ENCODE data around the gene PMEPA1. TPM values are rescaled to one million over a fixed set of nuclear protein-coding genes. Genes with fewer than 3 reads are reported as not detected.

PMEPA1 gene
- total RNA-seq, 1 donor from 2014 or later = 26.9 TPM

DNA sequence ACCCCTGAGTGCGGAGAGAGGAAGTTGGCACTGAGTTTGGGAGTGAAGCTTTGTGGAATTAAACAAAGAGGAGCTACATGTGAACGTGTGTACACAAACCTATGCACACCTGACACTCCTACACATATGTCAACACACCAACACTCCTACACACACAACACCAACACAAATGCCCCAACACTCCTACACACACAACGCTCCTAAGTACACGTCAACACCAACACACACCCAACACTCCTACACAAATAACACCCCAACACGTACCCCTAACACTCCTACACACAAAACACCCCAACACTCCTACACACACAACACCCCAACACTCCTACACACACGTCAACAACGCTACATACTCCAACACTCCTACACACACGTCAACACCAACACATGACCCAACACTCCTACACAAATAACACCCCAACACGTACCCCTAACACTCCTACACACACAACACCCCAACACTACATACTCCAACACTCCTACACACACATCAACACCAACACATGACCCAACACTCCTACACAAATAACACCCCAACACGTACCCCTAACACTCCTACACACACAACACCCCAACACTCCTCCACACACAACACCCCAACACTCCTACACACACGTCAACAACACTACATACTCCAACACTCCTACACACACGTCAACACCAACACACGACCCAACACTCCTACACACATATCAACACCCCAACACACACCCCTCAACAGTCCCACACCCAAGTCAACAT, 49.5 kb downstream of the PMEPA1 start:
- Histone ChIP-seq H3K27ac (no peak overlapping the region), H3K36me3 (peaks cover 29% of the 10 kb centered on the region), H3K9me3 (no peaks in the 10 kb centered on the region), H3K27me3 (ENCODE audit: low read depth) (no peaks in the 10 kb centered on the region), H3K4me3 (no peak overlapping the region), H3K4me1 (peaks cover 4% of the 10 kb centered on the region)
- intact Hi-C loops (cut with DNase I) = no loop called here
- TF ChIP-seq, protein P1, sequence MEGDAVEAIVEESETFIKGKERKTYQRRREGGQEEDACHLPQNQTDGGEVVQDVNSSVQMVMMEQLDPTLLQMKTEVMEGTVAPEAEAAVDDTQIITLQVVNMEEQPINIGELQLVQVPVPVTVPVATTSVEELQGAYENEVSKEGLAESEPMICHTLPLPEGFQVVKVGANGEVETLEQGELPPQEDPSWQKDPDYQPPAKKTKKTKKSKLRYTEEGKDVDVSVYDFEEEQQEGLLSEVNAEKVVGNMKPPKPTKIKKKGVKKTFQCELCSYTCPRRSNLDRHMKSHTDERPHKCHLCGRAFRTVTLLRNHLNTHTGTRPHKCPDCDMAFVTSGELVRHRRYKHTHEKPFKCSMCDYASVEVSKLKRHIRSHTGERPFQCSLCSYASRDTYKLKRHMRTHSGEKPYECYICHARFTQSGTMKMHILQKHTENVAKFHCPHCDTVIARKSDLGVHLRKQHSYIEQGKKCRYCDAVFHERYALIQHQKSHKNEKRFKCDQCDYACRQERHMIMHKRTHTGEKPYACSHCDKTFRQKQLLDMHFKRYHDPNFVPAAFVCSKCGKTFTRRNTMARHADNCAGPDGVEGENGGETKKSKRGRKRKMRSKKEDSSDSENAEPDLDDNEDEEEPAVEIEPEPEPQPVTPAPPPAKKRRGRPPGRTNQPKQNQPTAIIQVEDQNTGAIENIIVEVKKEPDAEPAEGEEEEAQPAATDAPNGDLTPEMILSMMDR (IDR thresholded peaks at IDR 0.05) = no peak
- ATAC-seq (no peak), DNase-seq (peak; percentile 10)

DNA sequence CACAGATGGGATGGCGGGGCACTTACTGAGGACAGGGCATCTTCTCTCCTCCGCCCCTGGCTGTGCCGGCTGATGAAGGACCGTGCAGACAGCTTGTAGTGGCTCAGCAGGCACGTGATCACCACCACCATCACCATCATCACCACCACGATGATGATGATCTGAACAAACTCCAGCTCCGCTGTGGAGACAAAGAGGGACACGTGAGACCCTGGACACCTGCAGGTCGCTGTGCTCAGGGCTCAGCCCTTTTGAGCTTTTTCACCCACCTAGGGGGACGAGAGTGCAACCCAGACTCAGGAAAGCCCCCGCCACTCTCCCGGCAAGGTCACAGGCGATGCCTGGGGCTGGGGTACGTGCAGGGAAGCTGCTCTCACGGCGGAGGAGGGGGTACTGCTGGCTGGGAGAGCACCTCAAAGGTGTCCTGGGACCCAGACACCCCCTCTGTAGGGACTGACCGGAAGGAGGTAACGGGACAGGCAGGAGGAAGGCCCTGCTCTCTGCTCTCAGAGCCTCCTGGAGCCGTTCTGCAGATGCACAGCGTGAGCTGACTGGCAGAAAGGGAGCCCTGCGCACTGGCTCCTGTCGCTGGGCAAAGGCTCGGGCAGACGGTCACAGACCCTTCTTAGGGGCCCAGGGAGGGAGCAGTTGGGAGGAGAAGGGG, 50.2 kb downstream of the PMEPA1 start:
- intact Hi-C loops (cut with DNase I) = no loop called here
- H3K27me3 ChIP-seq (ENCODE audit: low read depth) = no peaks in the 10 kb centered on the region
- no peak overlapping the region for H3K4me3 ChIP-seq
- H3K36me3 ChIP-seq = peaks cover 29% of the 10 kb centered on the region
- peaks cover 5% of the 10 kb centered on the region for H3K4me1 ChIP-seq
- ATAC-seq (no peak), DNase-seq (peak; percentile 41)
- TF ChIP-seq, protein P1 (IDR thresholded peaks at IDR 0.05) = no peak
- no peaks in the 10 kb centered on the region for H3K9me3 ChIP-seq
- H3K27ac ChIP-seq = no peak overlapping the region

DNA sequence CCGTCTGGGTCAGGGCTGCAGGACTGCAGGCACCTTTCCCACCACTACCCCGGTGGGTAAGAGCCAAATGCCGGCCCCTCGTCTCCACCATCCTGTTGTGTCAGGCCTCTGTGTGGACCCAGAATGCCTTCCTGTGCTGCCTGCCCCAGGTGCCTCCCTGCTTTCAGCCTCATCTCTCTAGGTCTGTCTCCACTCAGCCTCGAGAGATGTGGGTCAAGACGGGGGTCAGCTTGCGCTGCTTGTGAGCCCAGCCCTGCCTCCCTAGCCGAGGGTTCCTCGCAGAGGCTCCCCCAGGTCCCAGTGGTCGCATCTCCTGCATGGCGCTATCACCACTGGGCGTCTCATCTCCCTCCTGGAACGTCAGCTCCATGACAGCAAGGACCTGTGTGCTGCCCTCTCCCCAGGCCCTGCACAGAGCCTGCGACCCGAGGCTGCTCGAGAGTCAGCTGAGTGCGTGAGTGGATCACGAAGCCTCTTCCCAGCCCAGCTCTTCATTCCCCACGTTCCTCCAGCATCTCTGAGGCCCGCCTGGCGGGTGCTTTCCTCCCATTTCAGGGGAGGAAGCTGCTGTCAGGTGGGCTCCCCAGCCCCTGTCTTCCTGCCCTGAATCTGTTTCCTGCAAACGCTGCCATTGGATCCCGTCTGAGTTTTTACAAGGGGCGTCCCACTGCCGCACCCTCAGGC, 50.8 kb downstream of the PMEPA1 start:
- no peak overlapping the region for H3K4me3 ChIP-seq
- intact Hi-C loops (cut with DNase I) = no loop called here
- no peak for ATAC-seq
- no peaks in the 10 kb centered on the region for H3K27me3 ChIP-seq (ENCODE audit: low read depth)
- no peaks in the 10 kb centered on the region for H3K9me3 ChIP-seq
- H3K36me3 ChIP-seq = peaks cover 29% of the 10 kb centered on the region
- DNase-seq = peak; percentile 43
- peaks cover 8% of the 10 kb centered on the region for H3K4me1 ChIP-seq
- no peak overlapping the region for H3K27ac ChIP-seq
- TF ChIP-seq, protein P1 (IDR thresholded peaks at IDR 0.05) = no peak

DNA sequence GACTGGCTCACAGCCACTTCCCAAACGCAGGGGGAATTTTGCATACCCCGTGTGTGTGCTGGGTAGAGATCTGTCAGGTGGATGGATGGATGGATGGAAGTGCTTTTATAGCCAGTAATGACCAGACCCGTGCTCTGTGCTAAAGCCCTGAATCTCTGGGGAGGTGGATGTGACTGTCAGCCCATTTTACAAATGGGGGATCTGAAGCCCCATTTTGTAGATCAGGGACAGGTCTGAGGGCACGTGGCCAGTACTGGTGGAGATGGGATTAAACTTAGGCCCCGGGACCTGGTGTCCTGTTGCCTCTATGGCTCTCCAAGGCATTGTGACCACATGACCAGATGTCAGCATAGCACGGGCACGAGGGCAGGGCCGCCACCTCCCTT, 51.4 kb downstream of the PMEPA1 start:
- Histone ChIP-seq H3K4me3 (no peak overlapping the region), H3K27ac (no peak overlapping the region), H3K9me3 (no peaks in the 10 kb centered on the region), H3K27me3 (ENCODE audit: low read depth) (no peaks in the 10 kb centered on the region), H3K4me1 (peaks cover 8% of the 10 kb centered on the region), H3K36me3 (peaks cover 29% of the 10 kb centered on the region)
- ATAC-seq (no peak), DNase-seq (no peak)
- intact Hi-C loops (cut with DNase I) = no loop called here
- TF ChIP-seq, protein P1 (IDR thresholded peaks at IDR 0.05) = no peak

DNA sequence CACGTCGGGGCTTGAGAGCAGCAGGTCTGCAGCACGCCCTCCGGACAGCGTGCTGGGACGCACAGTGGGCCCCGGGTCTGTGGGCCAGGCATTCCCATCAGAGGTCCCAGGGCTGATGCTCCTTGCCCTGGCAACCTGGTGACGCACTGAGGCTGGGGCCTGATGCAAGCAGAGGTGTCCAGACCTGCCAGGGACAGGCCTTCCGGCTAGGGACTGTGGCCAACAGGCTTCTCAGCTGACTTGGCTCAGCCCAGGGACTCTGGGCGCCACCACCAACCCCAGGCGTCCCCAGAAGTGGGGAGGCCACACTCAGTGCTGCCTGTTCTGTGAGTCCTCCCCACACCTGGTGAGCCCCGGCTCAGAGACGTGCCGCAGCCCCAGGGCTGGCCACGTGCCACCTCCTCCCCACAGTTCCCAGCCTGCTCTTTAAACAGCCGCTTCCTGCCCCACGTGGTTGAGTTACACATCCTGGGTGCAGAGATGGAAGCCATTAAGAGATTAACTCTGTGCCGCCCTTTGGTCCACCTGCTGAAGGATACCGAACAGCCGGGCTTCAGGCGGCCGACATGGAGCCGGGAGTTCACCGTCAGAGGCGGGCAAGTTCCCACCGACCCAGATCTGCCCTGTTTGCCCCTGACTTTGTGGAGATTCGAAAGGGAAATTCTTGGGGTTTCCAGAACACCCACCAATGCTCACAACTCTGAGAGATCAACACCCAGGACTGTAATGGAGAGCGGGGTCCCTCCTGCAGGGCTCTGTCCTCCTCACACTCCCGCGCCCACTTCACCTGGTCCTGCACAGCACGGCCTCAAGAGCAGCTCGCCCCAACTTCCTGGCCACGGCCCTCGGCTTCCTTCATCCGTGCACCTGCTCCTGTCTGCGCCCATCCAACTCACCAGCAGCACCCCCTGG, 52.0 kb downstream of the PMEPA1 start:
- no peaks in the 10 kb centered on the region for H3K27me3 ChIP-seq (ENCODE audit: low read depth)
- ATAC-seq (peak; percentile 75 to 84), DNase-seq (peak; percentile 65)
- intact Hi-C loops (cut with DNase I) = no loop called here
- no peaks in the 10 kb centered on the region for H3K9me3 ChIP-seq
- TF ChIP-seq, protein P1 (IDR thresholded peaks at IDR 0.05) = no peak
- peaks cover 31% of the 10 kb centered on the region for H3K36me3 ChIP-seq
- no peak overlapping the region for H3K4me3 ChIP-seq
- H3K27ac ChIP-seq = no peak overlapping the region
- peaks cover 8% of the 10 kb centered on the region for H3K4me1 ChIP-seq

Data from lower lobe of right lung (tissue), 2 donors.